K562 (cell line): Measurements from ENCODE around the gene TRUB2. TPM values are rescaled to one million over a fixed set of nuclear protein-coding genes. Genes with fewer than 3 reads are reported as not detected.

Experiments
- BDP1 ChIP-seq: IDR thresholded peaks from 3 replicates; pipeline ENCODE4 v1.6.1; 2011; ENCODE audit not compliant: insufficient read length, insufficient read depth
- COPS2 ChIP-seq: fragments of 450-650 bp; conservative IDR thresholded peaks from 2 replicates; pipeline ENCODE4 v1.6.1; 2016; ENCODE audit warnings: mild to moderate bottlenecking, moderate library complexity
- DMBX1 ChIP-seq: fragments of 250-450 bp; sonication (Bioruptor Pico); IDR thresholded peaks from 2 replicates; pipeline ENCODE4 v1.8.0; 2022; ENCODE audit warnings: inconsistent platforms, mild to moderate bottlenecking, moderate library complexity, borderline replicate concordance
- FIP1L1 ChIP-seq: fragments of 200-400 bp; formaldehyde crosslinking; IDR thresholded peaks from 2 replicates; pipeline ENCODE4 v1.6.1; 2018; ENCODE audit warnings: mild to moderate bottlenecking, low read depth, low read length; ENCODE audit not compliant: poor library complexity, severe bottlenecking
- GABPB2 ChIP-seq: fragments of 250-450 bp; sonication (Bioruptor Pico); conservative IDR thresholded peaks from 2 replicates; pipeline ENCODE4 v1.5.1; 2021; ENCODE audit warnings: mild to moderate bottlenecking
- GMEB1 ChIP-seq: fragments of 250-450 bp; sonication (Bioruptor Pico); IDR thresholded peaks from 2 replicates; pipeline ENCODE4 v1.4.0; 2020; ENCODE audit warnings: mild to moderate bottlenecking
- HMGN3 ChIP-seq: IDR thresholded peaks from 2 replicates; pipeline ENCODE4 v1.6.1; 2011; ENCODE audit warnings: borderline replicate concordance, low read depth, mild to moderate bottlenecking, mixed read lengths, low read length; ENCODE audit not compliant: insufficient read length; ENCODE audit errors: extremely low read depth
- ID3 ChIP-seq, 2 experiments: fragments of 250-450 bp in 1 of 2; fragments of 450-650 bp in 1 of 2; sonication (Bioruptor Pico) in 1 of 2; IDR thresholded peaks; 2 replicates each; pipeline versions ENCODE4 v1.6.1 to v1.8.0; 2016 to 2021; ENCODE audit warnings: mild to moderate bottlenecking in 2 of 2, moderate library complexity in 2 of 2, missing compliant biosample characterization in 1 of 2, missing genetic modification characterization in 1 of 2
- MEIS2 ChIP-seq: fragments of 450-650 bp; IDR thresholded peaks from 2 replicates; pipeline ENCODE4 v1.6.1; 2014; ENCODE audit warnings: mild to moderate bottlenecking; ENCODE audit not compliant: partially characterized antibody
- NR4A1 ChIP-seq, 2 experiments: fragments of 250-450 bp in 1 of 2; fragments of 450-650 bp in 1 of 2; sonication (Bioruptor Pico) in 1 of 2; IDR thresholded peaks; 2 replicates each; pipeline versions ENCODE4 v1.4.0 to v1.6.1; 2016 to 2020; ENCODE audit warnings: mild to moderate bottlenecking in 2 of 2, missing compliant biosample characterization in 1 of 2, missing genetic modification characterization in 1 of 2, moderate library complexity in 1 of 2
- RBBP5 ChIP-seq: fragments of 200-600 bp; sonication (generic); IDR thresholded peaks from 2 replicates; pipeline ENCODE4 v1.6.1; 2012; ENCODE audit warnings: borderline replicate concordance, mild to moderate bottlenecking, low read length, control low read depth, inconsistent platforms; ENCODE audit not compliant: insufficient read depth, poor library complexity, severe bottlenecking
- RFX7 ChIP-seq: fragments of 250-450 bp; sonication (Bioruptor Pico); IDR thresholded peaks from 2 replicates; pipeline ENCODE4 v1.5.1; 2021; ENCODE audit warnings: mild to moderate bottlenecking
- SIX5 ChIP-seq, 2 experiments: IDR thresholded peaks; 2 replicates each; pipeline ENCODE4 v1.6.1; 2011; ENCODE audit warnings: low read length in 2 of 2, borderline replicate concordance in 1 of 2, low read depth in 1 of 2, mild to moderate bottlenecking in 1 of 2, moderate library complexity in 1 of 2; ENCODE audit not compliant: insufficient read depth in 1 of 2
- TCF7L2 ChIP-seq: fragments of 150-350 bp; IDR thresholded peaks from 2 replicates; pipeline ENCODE4 v1.6.1; 2016; ENCODE audit warnings: low read depth, mild to moderate bottlenecking, low read length, moderate library complexity
- YY1 ChIP-seq, 3 experiments: IDR thresholded peaks; 2 replicates each; pipeline ENCODE4 v1.6.1; 2011; ENCODE audit warnings: low read length in 2 of 3, mild to moderate bottlenecking in 2 of 3, moderate library complexity in 2 of 3, borderline replicate concordance in 1 of 3, control low read depth in 1 of 3, low read depth in 1 of 3; ENCODE audit not compliant: insufficient read depth in 3 of 3, insufficient replicate concordance in 2 of 3, control insufficient read depth in 1 of 3, insufficient read length in 1 of 3; ENCODE audit errors: extremely low read depth in 1 of 3
- ZBTB17 ChIP-seq: fragments of 450-650 bp; formaldehyde crosslinking; IDR thresholded peaks from 2 replicates; pipeline ENCODE4 v1.4.0; 2020; ENCODE audit warnings: mild to moderate bottlenecking
- ZNF174 ChIP-seq: fragments of 250-450 bp; sonication (Bioruptor Pico); IDR thresholded peaks from 2 replicates; pipeline ENCODE4 v1.4.0; 2020; ENCODE audit warnings: mild to moderate bottlenecking
- ZNF583 ChIP-seq: fragments of 250-450 bp; sonication (Bioruptor Pico); IDR thresholded peaks from 2 replicates; pipeline ENCODE4 v1.4.0; 2020
- polyA plus RNA-seq, 8 experiments: library from polyadenylated mRNA; depleted of rRNA in 4 of 8; stranded (reverse) in 5 of 8; unstranded in 3 of 8; fragments of >200 nt; fragmentation: Nextera tagmentation in 2 of 8; fragmentation: Illumina TruSeq in 1 of 8; extraction: Ambion mirVana in 2 of 8; extraction: Trizol in 1 of 8; gene quantifications; 2 replicates each; pipeline versions ENCODE4 v1.2.1 to v1.2.3, GENCODE V29; 2011 to 2014; ENCODE audit warnings: inconsistent platforms in 1 of 8, missing spikeins in 1 of 8
- total RNA-seq, 7 experiments: library from RNA; depleted of rRNA in 6 of 7; stranded (reverse); fragments of >200 nt in 6 of 7; fragmentation: Illumina TruSeq in 2 of 7; extraction: Trizol in 2 of 7; gene quantifications; 2 replicates each; pipeline versions ENCODE4 v1.2.1 to v1.2.3, GENCODE V29; 2011 to 2021; ENCODE audit warnings: low replicate concordance in 1 of 7
- TF ChIP-seq, protein P1 (sequence below), 2 experiments: fragments of 450-650 bp in 1 of 2; sonication (generic) in 1 of 2; formaldehyde crosslinking; conservative IDR thresholded peaks; 2 replicates each; pipeline versions ENCODE4 v1.4.0 to v1.8.1; 2020 to 2022; ENCODE audit warnings: mild to moderate bottlenecking in 1 of 2, missing genetic modification reagents in 1 of 2
- TF ChIP-seq, protein P2 (sequence below): fragments of 450-650 bp; formaldehyde crosslinking; IDR thresholded peaks from 2 replicates; pipeline ENCODE4 v1.4.0; 2020; ENCODE audit warnings: mild to moderate bottlenecking, mixed read lengths

Gene TRUB2
- total and polyA plus RNA-seq, 9 of the 15 experiments (the other 6 are each of a cell fraction or from before 2014, with no cell fraction given) = 9.3 to 110 (median 63.0) TPM

- TF ChIP-seq RFX7 = 0 out of 2 replicates have a peak, but pooled peaks have one; percentile 39
- TF ChIP-seq COPS2 = no peak
- TF ChIP-seq TCF7L2 = no peak; the same call in 1 of the 2 replicates
- peak; percentile 66; the same call in 1 of the 2 replicates for TF ChIP-seq ZNF583 (CRISPR knock-in tag)
- TF ChIP-seq ID3 (CRISPR knock-in tag; IDR thresholded peaks at IDR 0.05) = no peak
- peak; percentile 88; the same call in 1 of the 2 replicates for TF ChIP-seq ID3 (tag; IDR thresholded peaks at IDR 0.05)
- peak; percentile 63 for TF ChIP-seq GMEB1 (CRISPR knock-in tag)
- no peak for TF ChIP-seq ZNF174 (CRISPR knock-in tag)
- 0 out of 2 replicates have a peak, but pooled peaks have one; percentile 7 for TF ChIP-seq ZBTB17 (CRISPR knock-in tag)
- TF ChIP-seq BDP1 = no peak
- peak; percentile 80; the same call in 1 of the 2 replicates for TF ChIP-seq GABPB2 (CRISPR knock-in tag)
- TF ChIP-seq HMGN3 = no peak
- TF ChIP-seq, protein P1, sequence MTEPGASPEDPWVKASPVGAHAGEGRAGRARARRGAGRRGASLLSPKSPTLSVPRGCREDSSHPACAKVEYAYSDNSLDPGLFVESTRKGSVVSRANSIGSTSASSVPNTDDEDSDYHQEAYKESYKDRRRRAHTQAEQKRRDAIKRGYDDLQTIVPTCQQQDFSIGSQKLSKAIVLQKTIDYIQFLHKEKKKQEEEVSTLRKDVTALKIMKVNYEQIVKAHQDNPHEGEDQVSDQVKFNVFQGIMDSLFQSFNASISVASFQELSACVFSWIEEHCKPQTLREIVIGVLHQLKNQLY (CRISPR knock-in tag; conservative IDR thresholded peaks at IDR 0.05) = peak in 1 of 2 experiments; percentile 45; a peak in 2 of 4 replicates
- peak; percentile 77 for TF ChIP-seq RBBP5
- TF ChIP-seq DMBX1 (CRISPR knock-in tag) = peak; percentile 58; the same call in 1 of the 2 replicates
- TF ChIP-seq YY1 (IDR thresholded peaks at IDR 0.05; ENCODE audit: borderline replicate concordance in 1 of 3, control insufficient read depth in 1 of 3, extremely low read depth in 1 of 3, insufficient read depth in 3 of 3, insufficient read length in 1 of 3, insufficient replicate concordance in 2 of 3, low read depth in 1 of 3, low read length in 2 of 3) = peak in 1 of 3 experiments; percentile 62
- TF ChIP-seq SIX5 (IDR thresholded peaks at IDR 0.05; ENCODE audit: borderline replicate concordance in 1 of 2, insufficient read depth in 1 of 2, low read depth in 1 of 2, low read length in 2 of 2) = peak in 1 of 2 experiments; percentile 19; a peak in 1 of 4 replicates
- TF ChIP-seq MEIS2 = no peak
- TF ChIP-seq, protein P2, sequence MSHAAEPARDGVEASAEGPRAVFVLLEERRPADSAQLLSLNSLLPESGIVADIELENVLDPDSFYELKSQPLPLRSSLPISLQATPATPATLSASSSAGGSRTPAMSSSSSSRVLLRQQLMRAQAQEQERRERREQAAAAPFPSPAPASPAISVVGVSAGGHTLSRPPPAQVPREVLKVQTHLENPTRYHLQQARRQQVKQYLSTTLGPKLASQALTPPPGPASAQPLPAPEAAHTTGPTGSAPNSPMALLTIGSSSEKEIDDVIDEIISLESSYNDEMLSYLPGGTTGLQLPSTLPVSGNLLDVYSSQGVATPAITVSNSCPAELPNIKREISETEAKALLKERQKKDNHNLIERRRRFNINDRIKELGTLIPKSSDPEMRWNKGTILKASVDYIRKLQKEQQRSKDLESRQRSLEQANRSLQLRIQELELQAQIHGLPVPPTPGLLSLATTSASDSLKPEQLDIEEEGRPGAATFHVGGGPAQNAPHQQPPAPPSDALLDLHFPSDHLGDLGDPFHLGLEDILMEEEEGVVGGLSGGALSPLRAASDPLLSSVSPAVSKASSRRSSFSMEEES (CRISPR knock-in tag) = no peak
- TF ChIP-seq FIP1L1 = peak; percentile 66
- peak; percentile 88; the same call in 1 of the 2 replicates for TF ChIP-seq NR4A1 (CRISPR knock-in tag; IDR thresholded peaks at IDR 0.05)
- TF ChIP-seq NR4A1 (tag; IDR thresholded peaks at IDR 0.05) = peak; percentile 46; the same call in 1 of the 2 replicates
Observed at GRCh38 chr9:128276008-128276573, 46.2 kb downstream of the TRUB2 start, which contains the start of gene SWI5 (continued).
